HUES64 (cell line): ENCODE results near the gene TTC28.

Experiments
- H3K27ac ChIP-seq: 2 replicates; pipeline ENCODE4 v1.7.0; 2013; ENCODE audit warnings: low read depth, low read length, inconsistent platforms
- H3K27me3 ChIP-seq: 2 replicates; pipeline ENCODE4 v1.6.1; 2013; ENCODE audit warnings: mild to moderate bottlenecking, low read length; ENCODE audit not compliant: insufficient read depth
- H3K36me3 ChIP-seq: 2 replicates; pipeline ENCODE4 v1.6.1; 2013; ENCODE audit warnings: mild to moderate bottlenecking, low read length; ENCODE audit not compliant: insufficient read depth
- H3K4me1 ChIP-seq: 2 replicates; pipeline ENCODE4 v1.6.1; 2013; ENCODE audit warnings: mild to moderate bottlenecking, low read length, moderate library complexity; ENCODE audit not compliant: insufficient read depth
- H3K4me3 ChIP-seq: 2 replicates; pipeline ENCODE4 v1.5.1; 2013; ENCODE audit warnings: mild to moderate bottlenecking, low read length, moderate library complexity
- H3K9ac ChIP-seq: 2 replicates; pipeline ENCODE4 v1.6.1; 2013; ENCODE audit warnings: mild to moderate bottlenecking, low read depth, low read length
- H3K9me3 ChIP-seq: 2 replicates; pipeline ENCODE4 v1.6.1; 2013; ENCODE audit warnings: low read depth, low read length; ENCODE audit not compliant: insufficient read depth
- WGBS: fragments of 150-250, 120-280 bp; methylation state at CpG from one replicate; pipeline ENCODE4 v1.1.7; 2013; ENCODE audit warnings: missing lambda C conversion rate; 5-methylcytosine and 5-hydroxymethylcytosine counted together

The TTC28 gene

GRCh38 chr22:28341001-28341400 lies 338.6 kb downstream of the TTC28 start:
- Histone ChIP-seq H3K9me3 (peaks cover 7% of the 10 kb centered on the region; the same call in 1 of the 2 replicates), H3K36me3 (no peaks in the 10 kb centered on the region), H3K27ac (no peak overlapping the region), H3K4me3 (no peak overlapping the region), H3K9ac (no peak overlapping the region), H3K27me3 (no peaks in the 10 kb centered on the region), H3K4me1 (peaks cover 3% of the 10 kb centered on the region; the same call in 1 of the 2 replicates)

- no peaks in the 10 kb centered on the region for H3K27me3 ChIP-seq
- no peak overlapping the region for H3K9ac ChIP-seq
- H3K9me3 ChIP-seq: no peaks in the 10 kb centered on the region
- peaks cover 14% of the 10 kb centered on the region for H3K4me1 ChIP-seq
- 77% methylated on average over 1 of the region's 1 CpG for WGBS
- no peaks in the 10 kb centered on the region for H3K36me3 ChIP-seq
- no peak overlapping the region for H3K27ac ChIP-seq
- no peak overlapping the region for H3K4me3 ChIP-seq
Measured at GRCh38 chr22:28333088-28333487, 346.6 kb downstream of the TTC28 start.

DNA sequence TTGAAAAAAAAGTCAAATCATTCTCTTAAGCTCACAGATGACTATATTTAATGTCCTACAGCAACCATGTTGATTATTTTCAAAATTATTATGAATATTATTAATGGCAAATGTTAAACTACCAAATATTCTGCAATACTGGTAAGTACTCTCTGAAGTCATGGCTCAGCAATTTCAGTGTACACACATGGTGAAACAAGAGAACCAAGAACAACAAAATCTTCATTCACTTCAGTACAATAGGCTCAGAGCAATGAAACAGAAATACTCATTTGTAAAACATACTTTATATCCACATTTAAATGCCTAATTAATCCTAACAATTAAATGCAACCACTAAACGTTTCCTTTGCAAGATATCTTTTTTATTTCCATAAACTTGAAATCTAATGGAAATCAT lies 347.2 kb downstream of the TTC28 start:
- Histone ChIP-seq H3K4me3 (no peak overlapping the region), H3K27me3 (no peaks in the 10 kb centered on the region), H3K27ac (no peak overlapping the region), H3K9me3 (no peaks in the 10 kb centered on the region), H3K4me1 (peaks cover 14% of the 10 kb centered on the region), H3K9ac (no peak overlapping the region), H3K36me3 (no peaks in the 10 kb centered on the region)
- 60% methylated on average over 1 of the region's 1 CpG for WGBS

GRCh38 chr22:28331695-28332094 lies 347.9 kb downstream of the TTC28 start:
- peaks cover 14% of the 10 kb centered on the region for H3K4me1 ChIP-seq
- H3K4me3 ChIP-seq: no peak overlapping the region
- no peaks in the 10 kb centered on the region for H3K9me3 ChIP-seq
- H3K9ac ChIP-seq: no peak overlapping the region
- H3K27me3 ChIP-seq: no peaks in the 10 kb centered on the region
- no peaks in the 10 kb centered on the region for H3K36me3 ChIP-seq
- H3K27ac ChIP-seq: no peak overlapping the region

GRCh38 chr22:28329186-28330073 lies 350.2 kb downstream of the TTC28 start:
- no peaks in the 10 kb centered on the region for H3K27me3 ChIP-seq
- peaks cover 14% of the 10 kb centered on the region for H3K4me1 ChIP-seq
- WGBS: 90% methylated on average over 2 of the region's 3 CpGs
- no peak overlapping the region for H3K9ac ChIP-seq
- no peaks in the 10 kb centered on the region for H3K36me3 ChIP-seq
- no peaks in the 10 kb centered on the region for H3K9me3 ChIP-seq
- no peak overlapping the region for H3K27ac ChIP-seq
- no peak overlapping the region for H3K4me3 ChIP-seq

DNA sequence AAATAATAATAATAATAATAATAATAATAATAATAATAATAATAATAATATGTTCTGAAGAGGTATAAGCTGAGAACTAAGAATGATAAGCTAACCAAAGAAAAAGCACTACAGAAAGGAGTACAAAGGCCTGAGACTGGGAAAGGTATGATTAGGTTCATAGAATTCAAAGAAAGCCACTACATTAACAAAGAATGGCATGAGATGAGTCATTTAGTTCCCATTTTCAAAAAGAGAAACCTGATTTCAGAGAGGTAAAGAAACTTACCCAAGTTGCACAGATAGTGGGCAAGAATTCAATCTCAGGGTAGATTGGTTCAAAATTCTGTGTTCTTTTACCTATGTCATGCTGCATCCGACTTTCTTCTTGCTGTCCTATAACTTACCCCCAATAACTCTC lies 350.9 kb downstream of the TTC28 start:
- WGBS: no CpG with 5 or more reads among the region's 1 CpG

DNA sequence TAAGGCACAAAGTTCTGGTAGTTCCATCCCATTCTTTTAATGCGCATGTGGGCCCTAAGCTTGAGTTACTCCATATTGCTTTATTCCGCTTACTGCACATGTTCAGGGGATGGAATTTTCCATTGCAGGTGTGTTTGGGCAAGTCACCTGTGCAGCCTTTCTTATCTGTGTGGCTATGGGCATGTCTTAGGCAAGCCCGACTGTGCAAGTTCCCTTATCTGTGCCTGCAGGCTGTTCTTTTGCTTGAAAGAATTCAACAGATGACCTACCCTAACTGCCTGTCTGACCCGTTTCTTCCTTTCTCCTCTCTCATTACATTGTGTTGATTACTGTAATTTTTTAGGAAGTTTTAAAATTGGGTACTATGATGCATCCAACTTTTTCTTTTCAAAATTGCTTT lies 363.6 kb downstream of the TTC28 start:
- Histone ChIP-seq H3K27me3 (no peaks in the 10 kb centered on the region), H3K4me1 (no peaks in the 10 kb centered on the region), H3K36me3 (no peaks in the 10 kb centered on the region), H3K4me3 (no peak overlapping the region), H3K9ac (no peak overlapping the region), H3K27ac (no peak overlapping the region), H3K9me3 (no peaks in the 10 kb centered on the region)
- 98% methylated on average over 3 of the region's 4 CpGs for WGBS

More for the DNA sequence above, 350.9 kb downstream of the TTC28 start:
- H3K9me3 ChIP-seq: no peaks in the 10 kb centered on the region
- no peaks in the 10 kb centered on the region for H3K36me3 ChIP-seq
- H3K4me3 ChIP-seq: no peak overlapping the region
- no peak overlapping the region for H3K27ac ChIP-seq
- peaks cover 14% of the 10 kb centered on the region for H3K4me1 ChIP-seq
- no peak overlapping the region for H3K9ac ChIP-seq
- H3K27me3 ChIP-seq: no peaks in the 10 kb centered on the region

- Histone ChIP-seq H3K27ac (no peak overlapping the region), H3K4me3 (no peak overlapping the region), H3K27me3 (no peaks in the 10 kb centered on the region), H3K36me3 (no peaks in the 10 kb centered on the region), H3K4me1 (no peaks in the 10 kb centered on the region), H3K9me3 (no peaks in the 10 kb centered on the region), H3K9ac (no peak overlapping the region)
- 93% methylated on average over 1 of the region's 1 CpG for WGBS
Measured at GRCh38 chr22:28314959-28315358, 364.7 kb downstream of the TTC28 start.

- Histone ChIP-seq H3K27ac (no peak overlapping the region), H3K36me3 (no peaks in the 10 kb centered on the region), H3K27me3 (no peaks in the 10 kb centered on the region), H3K9ac (no peak overlapping the region), H3K4me3 (no peak overlapping the region), H3K4me1 (no peaks in the 10 kb centered on the region), H3K9me3 (no peaks in the 10 kb centered on the region)
- 86% methylated on average over 1 of the region's 1 CpG for WGBS
Measured at GRCh38 chr22:28310299-28310698, 369.3 kb downstream of the TTC28 start.

GRCh38 chr22:28299753-28300152 lies 379.9 kb downstream of the TTC28 start:
- H3K9ac ChIP-seq: no peak overlapping the region
- H3K36me3 ChIP-seq: no peaks in the 10 kb centered on the region
- 88% methylated on average over 2 of the region's 2 CpGs for WGBS
- H3K4me1 ChIP-seq: no peaks in the 10 kb centered on the region
- no peak overlapping the region for H3K4me3 ChIP-seq
- H3K27ac ChIP-seq: no peak overlapping the region
- no peaks in the 10 kb centered on the region for H3K9me3 ChIP-seq
- no peaks in the 10 kb centered on the region for H3K27me3 ChIP-seq

DNA sequence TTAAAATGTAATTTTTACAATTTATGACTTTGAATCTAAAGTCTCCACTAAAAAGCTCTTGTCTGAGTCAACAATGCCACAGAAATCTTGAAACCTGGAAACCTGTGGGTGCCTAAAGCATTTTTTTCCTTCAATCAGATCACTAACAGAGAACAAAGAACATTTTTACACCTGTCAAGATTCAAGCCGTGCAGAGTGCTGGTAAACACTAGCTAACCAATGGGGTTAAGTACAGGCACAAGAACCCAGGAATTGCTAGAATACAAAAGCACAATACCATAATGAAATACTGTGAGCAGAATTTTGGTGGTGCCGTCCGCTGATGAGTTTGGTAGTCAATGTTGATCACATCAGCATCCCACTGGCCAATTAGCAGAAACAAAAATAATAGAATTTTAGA lies 380.3 kb downstream of the TTC28 start:
- Histone ChIP-seq H3K27me3 (no peaks in the 10 kb centered on the region), H3K4me1 (no peaks in the 10 kb centered on the region), H3K9ac (no peak overlapping the region), H3K36me3 (no peaks in the 10 kb centered on the region), H3K4me3 (no peak overlapping the region), H3K27ac (no peak overlapping the region), H3K9me3 (no peaks in the 10 kb centered on the region)
- 64% methylated on average over 1 of the region's 3 CpGs for WGBS

DNA sequence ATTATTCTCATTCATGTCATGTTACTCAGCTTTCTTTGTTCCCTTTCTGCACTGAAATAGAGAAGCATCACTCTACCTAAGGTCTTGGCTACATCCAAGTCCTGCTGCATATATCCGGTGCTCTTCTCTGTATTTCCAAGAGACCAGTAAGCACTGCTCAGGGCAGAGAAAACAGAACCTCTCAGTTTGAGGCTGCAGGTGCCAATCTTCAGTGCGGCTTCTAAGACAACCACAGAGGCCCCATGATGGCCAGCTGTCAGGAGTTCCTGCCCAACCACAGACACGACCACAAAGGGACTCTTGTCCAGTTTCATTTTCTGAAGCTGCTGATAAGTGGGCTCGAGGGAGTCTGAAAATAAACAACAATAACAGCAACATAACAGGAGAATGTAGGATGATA lies 382.1 kb downstream of the TTC28 start:
- Histone ChIP-seq H3K4me3 (no peak overlapping the region), H3K4me1 (no peaks in the 10 kb centered on the region), H3K9ac (no peak overlapping the region), H3K36me3 (no peaks in the 10 kb centered on the region), H3K27ac (no peak overlapping the region), H3K9me3 (no peaks in the 10 kb centered on the region), H3K27me3 (no peaks in the 10 kb centered on the region)
- WGBS: 84% methylated on average over 3 of the region's 4 CpGs
